Effector CD4-positive, alpha-beta T cell (primary cell): Measurements from ENCODE around the gene CAVIN3.
"Not testable (repeated sequence)": the region's sequence is repeated elsewhere in the genome, so short reads cannot be mapped to it uniquely, and the experiment has no call there.

ENCODE experiments used
- DNase-seq: peaks from one replicate; pipeline ENCODE4 v3.0.0-alpha.2; 2020

CAVIN3 gene

GRCh38 chr11:6323291-6323905, 3.1 kb upstream of the CAVIN3 start:
- no peak for DNase-seq

- DNase-seq = no peak
These were observed 1.7 kb upstream of the CAVIN3 start for GRCh38 chr11:6321961-6322362.

GRCh38 chr11:6321356-6321755, 1.1 kb upstream of the CAVIN3 start:
- DNase-seq = no peak

- no peak for DNase-seq
These were observed 444 bp downstream of the CAVIN3 start for GRCh38 chr11:6319704-6320410.

- no peak for DNase-seq
These were observed 1.1 kb downstream of the CAVIN3 start for GRCh38 chr11:6319001-6319703.

GRCh38 chr11:6318204-6318603, 2.1 kb downstream of the CAVIN3 start:
- DNase-seq = no peak

- DNase-seq = no peak
These were observed 4.4 kb downstream of the CAVIN3 start for GRCh38 chr11:6315811-6316425.

GRCh38 chr11:6312106-6312505, 8.2 kb downstream of the CAVIN3 start:
- no peak for DNase-seq

GRCh38 chr11:6307876-6308275, 12.4 kb downstream of the CAVIN3 start:
- no peak for DNase-seq

GRCh38 chr11:6305297-6305696, 15.0 kb downstream of the CAVIN3 start:
- DNase-seq = no peak

- DNase-seq = no peak
These were observed 16.6 kb downstream of the CAVIN3 start for GRCh38 chr11:6303661-6304060.

GRCh38 chr11:6301096-6301495, 19.2 kb downstream of the CAVIN3 start:
- DNase-seq = no peak

- DNase-seq = no peak
These were observed 20.0 kb downstream of the CAVIN3 start for GRCh38 chr11:6300325-6300724.

GRCh38 chr11:6298605-6299004, 21.7 kb downstream of the CAVIN3 start:
- DNase-seq = no peak

GRCh38 chr11:6297831-6298230, 22.5 kb downstream of the CAVIN3 start:
- DNase-seq = no peak

- no peak for DNase-seq
These were observed 35.3 kb downstream of the CAVIN3 start for GRCh38 chr11:6285019-6285418.

GRCh38 chr11:6284250-6284649, 36.1 kb downstream of the CAVIN3 start:
- DNase-seq = no peak

GRCh38 chr11:6283453-6284023, 36.8 kb downstream of the CAVIN3 start:
- no peak for DNase-seq

GRCh38 chr11:6280809-6281208, 39.5 kb downstream of the CAVIN3 start:
- DNase-seq = not testable (repeated sequence)

- DNase-seq = no peak
These were observed 47.1 kb downstream of the CAVIN3 start for GRCh38 chr11:6273188-6273587.

GRCh38 chr11:6271598-6271997, 48.7 kb downstream of the CAVIN3 start:
- DNase-seq = no peak

GRCh38 chr11:6270584-6271246, 49.6 kb downstream of the CAVIN3 start:
- no peak for DNase-seq

GRCh38 chr11:6269994-6270393, 50.3 kb downstream of the CAVIN3 start:
- no peak for DNase-seq
